ENCODE data around the gene CALCOCO2.
"Not testable (repeated sequence)": the region's sequence is repeated elsewhere in the genome, so short reads cannot be mapped to it uniquely, and the experiment has no call there.

The CALCOCO2 gene

GRCh38 chr17:48825446-48826381, 5.1 kb upstream of the CALCOCO2 start:
- no peak for DNase-seq (ENCODE audit: low spot score)

DNA sequence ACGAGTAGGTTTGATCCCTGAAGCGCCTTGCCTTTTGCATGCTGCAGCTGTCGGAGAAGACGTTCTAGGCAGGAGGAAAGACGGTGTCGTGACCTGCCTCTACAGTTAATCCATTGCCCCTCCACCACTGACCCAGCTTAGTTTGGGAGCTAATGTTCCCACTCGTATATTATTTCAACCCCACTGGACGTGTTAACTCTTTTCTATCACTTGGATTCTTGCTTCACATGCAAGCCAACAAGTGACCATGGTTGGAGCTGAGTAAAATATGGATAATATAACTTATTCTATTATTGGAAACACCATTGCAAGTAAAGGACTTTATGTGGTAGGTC, 681 bp downstream of the CALCOCO2 start:
- DNase-seq (ENCODE audit: low spot score), result no peak

- no peak for DNase-seq (ENCODE audit: low spot score)
Observed at GRCh38 chr17:48834973-48835372, 4.1 kb downstream of the CALCOCO2 start.

DNA sequence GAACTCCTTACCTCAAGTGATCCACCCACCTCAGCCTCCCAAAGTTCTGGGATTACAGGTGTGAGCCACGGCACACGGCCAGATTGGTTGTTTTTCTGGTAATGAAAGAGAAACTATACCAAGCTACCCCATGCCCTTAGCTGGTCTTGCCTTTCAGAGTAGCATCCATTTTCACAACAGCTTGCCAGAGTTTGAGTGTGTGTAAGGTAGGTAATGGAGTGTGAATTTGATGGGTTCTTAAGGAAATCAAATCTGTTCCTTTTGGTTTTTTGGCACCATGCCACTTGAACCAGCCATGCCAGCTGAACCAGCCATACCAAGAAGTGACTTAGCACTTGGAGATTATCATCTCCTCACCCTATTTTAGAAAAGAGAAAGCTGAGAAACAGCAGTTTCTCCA, 5.1 kb downstream of the CALCOCO2 start:
- DNase-seq (ENCODE audit: low spot score), result no peak

GRCh38 chr17:48837458-48837857, 6.6 kb downstream of the CALCOCO2 start:
- not testable (repeated sequence) for DNase-seq (ENCODE audit: low spot score)

DNA sequence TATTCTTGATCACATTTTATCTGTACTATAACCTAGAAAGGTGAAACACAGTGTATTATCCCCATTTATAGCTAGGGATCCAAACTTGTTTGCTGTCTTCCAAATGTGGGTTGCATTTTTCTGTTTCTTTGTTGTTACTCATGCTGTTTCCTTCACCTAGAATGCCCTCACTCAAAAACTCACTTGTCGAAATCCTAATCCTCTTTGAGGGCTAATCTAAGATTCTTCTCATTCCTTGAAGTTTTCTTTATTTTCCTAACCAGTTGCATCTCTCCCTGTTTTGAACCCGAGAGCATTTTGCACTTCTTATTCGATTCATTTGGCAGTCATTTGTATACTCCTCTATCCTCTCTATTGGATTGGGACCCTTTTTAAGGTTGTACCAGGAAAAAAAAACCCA, 9.6 kb downstream of the CALCOCO2 start:
- peak; percentile 47 for DNase-seq (ENCODE audit: low spot score)

- peak; percentile 41 for DNase-seq (ENCODE audit: low spot score)
Observed at GRCh38 chr17:48841395-48841831, 10.6 kb downstream of the CALCOCO2 start.

DNA sequence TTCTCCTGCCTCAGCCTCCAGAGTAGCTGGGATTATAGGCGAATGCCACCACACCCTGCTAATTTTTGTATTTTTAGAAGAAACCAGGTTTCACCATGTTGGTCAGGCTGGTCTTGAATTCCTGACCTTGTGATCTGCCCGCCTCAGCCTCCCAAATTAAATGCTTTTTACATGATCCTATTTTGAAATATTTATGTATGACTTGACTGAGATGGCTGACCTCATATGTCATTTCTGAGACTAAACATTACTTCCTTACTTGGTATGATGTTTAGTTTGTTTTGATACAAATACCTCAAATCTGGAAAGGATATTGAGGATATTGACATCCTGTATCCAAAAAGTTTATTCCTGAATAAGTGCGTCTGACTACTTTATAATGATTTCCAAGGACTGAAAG, 11.9 kb downstream of the CALCOCO2 start:
- no peak for DNase-seq (ENCODE audit: low spot score)

DNA sequence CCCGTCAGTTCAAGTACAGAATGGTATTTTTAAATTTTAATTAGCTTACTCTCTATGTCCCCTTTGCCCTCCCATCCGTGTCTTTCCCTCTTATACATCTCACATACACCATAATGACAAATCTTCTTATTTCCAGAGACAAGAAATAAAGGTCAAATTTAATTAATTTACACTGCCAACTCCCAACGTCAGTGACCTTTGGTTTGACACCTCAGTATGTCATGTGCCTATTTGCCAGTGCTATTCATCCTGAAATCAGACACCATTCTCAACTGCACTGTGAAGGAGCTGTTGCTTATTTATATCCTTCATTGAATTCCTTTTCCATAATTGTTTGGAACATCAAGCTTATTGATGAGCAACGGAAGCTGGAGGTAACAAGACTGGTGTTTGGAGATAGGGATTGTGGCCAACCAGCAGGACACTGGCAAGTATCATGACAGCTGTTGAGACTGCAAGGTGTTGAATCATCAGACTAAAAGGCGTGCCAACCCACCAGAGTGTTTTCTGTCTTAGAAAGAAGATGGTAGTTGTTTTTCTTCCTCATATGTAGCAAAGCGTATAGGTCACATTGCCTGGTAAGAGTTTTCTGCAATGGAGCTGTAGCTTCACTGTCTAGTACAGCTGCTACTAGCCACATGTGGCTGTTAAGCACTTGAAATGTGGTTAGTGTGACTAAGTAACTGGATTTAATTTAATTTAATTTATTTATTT, 12.5 kb downstream of the CALCOCO2 start:
- no peak for DNase-seq (ENCODE audit: low spot score)

GRCh38 chr17:48850792-48851323, 20.0 kb downstream of the CALCOCO2 start:
- DNase-seq (ENCODE audit: low spot score), result no peak

DNA sequence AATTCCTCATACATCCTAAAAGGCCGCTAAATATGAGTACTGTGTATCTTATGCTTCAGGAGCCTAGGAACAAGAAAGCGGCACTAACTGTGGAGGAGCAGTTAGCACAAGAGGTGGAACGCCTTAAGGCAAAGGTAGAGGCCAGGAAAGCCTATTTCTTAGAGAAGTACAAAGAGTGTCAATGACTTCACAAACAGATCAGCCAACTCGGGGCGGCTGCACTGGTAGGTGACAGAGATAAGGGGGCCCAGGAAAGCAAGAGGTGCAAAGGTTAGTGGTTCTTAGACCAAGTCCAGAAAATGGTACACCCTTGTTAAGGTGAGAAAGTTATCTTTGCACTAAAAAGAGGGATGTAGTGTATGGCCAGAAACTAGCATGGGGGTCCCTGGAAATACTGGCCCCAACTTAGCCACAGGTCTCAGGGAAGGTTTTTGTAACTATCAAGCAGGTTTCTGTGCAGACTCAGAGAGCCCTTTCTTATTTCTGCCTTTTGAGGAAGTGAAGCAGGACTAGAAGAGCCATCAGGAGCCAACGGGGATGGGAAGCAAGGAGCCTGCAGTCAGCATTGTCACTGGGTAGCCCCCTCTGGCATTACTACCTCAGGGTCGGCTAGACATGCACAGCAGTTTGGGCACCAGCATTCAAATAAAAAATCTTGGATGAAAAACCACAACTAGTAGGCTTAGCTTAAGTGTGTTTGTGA, 24.1 kb downstream of the CALCOCO2 start:
- DNase-seq (ENCODE audit: low spot score), result no peak

DNA sequence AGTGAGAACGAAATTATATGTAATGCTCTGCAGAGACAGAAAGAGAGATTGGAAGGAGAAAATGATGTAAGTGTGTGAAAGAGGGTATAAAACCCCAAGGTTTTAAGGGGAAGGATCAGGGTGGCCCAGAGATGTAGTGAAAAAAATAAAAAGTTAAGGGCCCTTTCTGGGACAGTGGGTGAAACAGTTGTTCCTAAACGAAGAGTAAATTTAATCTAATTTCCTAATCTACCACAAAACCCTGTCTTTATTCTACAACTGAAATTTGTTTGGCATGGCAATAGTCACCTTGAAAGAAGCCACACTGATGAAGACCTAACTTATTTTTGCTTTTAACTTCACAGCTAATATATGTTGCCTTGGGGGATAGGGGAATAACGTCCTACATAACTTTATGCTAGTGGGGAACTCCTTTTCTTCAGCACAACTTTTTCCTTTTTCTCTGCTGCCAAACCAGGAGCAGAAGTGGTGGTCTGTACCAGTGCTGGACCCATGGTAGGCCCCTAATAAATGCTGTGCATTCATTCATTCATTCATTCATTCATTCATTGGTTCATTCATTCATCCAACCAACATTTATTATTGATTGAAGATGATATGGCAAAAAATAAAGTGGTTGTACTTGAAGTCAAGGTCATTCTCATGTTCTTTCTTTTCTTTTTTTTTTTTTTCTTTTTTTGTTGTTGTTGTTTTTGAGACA, 25.4 kb downstream of the CALCOCO2 start:
- DNase-seq (ENCODE audit: low spot score), result no peak

- no peak for DNase-seq (ENCODE audit: low spot score)
Observed at GRCh38 chr17:48860034-48860433, 29.2 kb downstream of the CALCOCO2 start.

DNA sequence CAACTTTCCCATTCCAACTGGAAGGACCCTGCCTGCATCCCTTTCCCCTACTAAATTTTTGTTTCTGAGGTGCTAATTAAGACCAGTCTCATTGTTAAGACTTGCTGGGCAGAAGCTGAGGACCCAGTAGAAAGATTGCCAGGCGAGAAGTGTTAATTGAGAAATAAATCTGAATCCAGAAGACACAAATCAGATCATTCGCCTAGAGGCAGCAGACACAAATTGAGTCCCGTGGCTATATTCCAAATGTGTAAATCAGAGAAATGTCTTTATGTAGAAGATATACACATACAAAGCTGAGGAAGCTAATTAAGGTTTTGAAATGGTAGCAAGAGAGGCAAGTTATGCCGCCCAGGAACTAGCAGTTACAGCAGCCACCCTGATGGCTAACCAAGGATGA, 29.6 kb downstream of the CALCOCO2 start:
- no peak for DNase-seq (ENCODE audit: low spot score)

- DNase-seq (ENCODE audit: low spot score), result no peak
Observed at GRCh38 chr17:48868916-48869500, 38.2 kb downstream of the CALCOCO2 start.

GRCh38 chr17:48869821-48870318, 39.0 kb downstream of the CALCOCO2 start:
- no peak for DNase-seq (ENCODE audit: low spot score)

DNA sequence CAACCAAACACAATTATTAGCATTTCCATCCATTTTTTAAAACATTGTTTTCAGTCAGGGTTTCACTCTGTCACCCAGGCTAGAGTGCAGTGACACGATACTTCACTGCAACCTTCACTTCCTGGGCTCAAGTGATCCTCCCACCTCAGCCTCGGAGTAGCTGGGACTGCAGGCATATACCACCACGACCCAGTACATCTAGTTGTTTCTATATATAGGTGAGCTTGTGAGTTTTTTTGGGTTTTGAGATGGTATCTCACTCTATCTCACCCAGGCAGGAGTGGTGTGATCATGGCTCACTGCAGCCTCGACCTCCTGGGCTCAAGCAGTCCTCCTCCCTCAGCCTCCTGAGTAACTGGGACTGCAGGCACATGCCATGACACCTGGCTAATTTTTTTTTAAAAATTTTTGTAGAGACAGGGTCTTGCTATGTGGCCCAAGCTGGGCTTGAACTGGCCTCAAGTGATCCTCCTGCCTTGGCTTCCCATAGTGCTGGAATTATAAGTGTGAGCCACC, 40.3 kb downstream of the CALCOCO2 start:
- no peak for DNase-seq (ENCODE audit: low spot score)

GRCh38 chr17:48871551-48872351, 40.9 kb downstream of the CALCOCO2 start:
- DNase-seq (ENCODE audit: low spot score), result no peak

GRCh38 chr17:48872409-48872808, 41.6 kb downstream of the CALCOCO2 start:
- not testable (repeated sequence) for DNase-seq (ENCODE audit: low spot score)

GRCh38 chr17:48873209-48873608, 42.4 kb downstream of the CALCOCO2 start:
- DNase-seq (ENCODE audit: low spot score), result no peak

All from cerebellar cortex (tissue), 1 donor.